Calu3 (cell line): ENCODE measurements around the gene CYB561D1. TPM values are rescaled to one million over a fixed set of nuclear protein-coding genes. Genes with fewer than 3 reads are reported as not detected.
"Not testable (repeated sequence)": the region's sequence is repeated elsewhere in the genome, so short reads cannot be mapped to it uniquely, and the experiment has no call there.

ENCODE experiments used
- BruUV-seq: library from RNA; stranded (reverse); fragments of 400-500 nt; replicated peaks from 2 replicates; lab custom pipeline; 2021; lab: Mats Ljungman, UMichigan
- CTCF ChIA-PET: fragments of 300-600 bp; sonication (Branson Sonifier 250); formaldehyde crosslinking; loops from one replicate; lab custom pipeline; 2022; ENCODE audit warnings: antibody characterized with exemption; lab: Charles Lee
- DNase-seq: peaks from one replicate; pipeline ENCODE4 v3.0.0; 2022
- H3K27ac Mint-ChIP-seq: one replicate; pipeline ENCODE4 v1.8.0; 2022; ENCODE audit warnings: mixed read lengths; ENCODE audit not compliant: unreplicated experiment
- H3K27me3 Mint-ChIP-seq: one replicate; pipeline ENCODE4 v1.8.0; 2022; ENCODE audit warnings: mixed read lengths; ENCODE audit not compliant: unreplicated experiment
- H3K36me3 Mint-ChIP-seq: one replicate; pipeline ENCODE4 v1.8.0; 2022; ENCODE audit warnings: mild to moderate bottlenecking, moderate library complexity, mixed read lengths; ENCODE audit not compliant: insufficient read depth, unreplicated experiment
- H3K4me1 Mint-ChIP-seq: one replicate; pipeline ENCODE4 v1.8.0; 2022; ENCODE audit warnings: mild to moderate bottlenecking, low read depth, mixed read lengths; ENCODE audit not compliant: unreplicated experiment
- H3K4me3 Mint-ChIP-seq: one replicate; pipeline ENCODE4 v1.8.0; 2022; ENCODE audit warnings: mild to moderate bottlenecking, low read depth, moderate library complexity, mixed read lengths; ENCODE audit not compliant: unreplicated experiment
- H3K9me3 Mint-ChIP-seq: one replicate; pipeline ENCODE4 v1.8.0; 2022; ENCODE audit warnings: low read depth, mixed read lengths; ENCODE audit not compliant: unreplicated experiment
- intact Hi-C: fragments of 100-400 bp; cut with micrococcal nuclease; formaldehyde crosslinking; loops from one replicate; pipeline ENCODE4 v1.10.0; 2022; ENCODE audit not compliant: unreplicated experiment
- total RNA-seq: library from RNA; stranded (reverse); gene quantifications from 2 replicates; pipeline ENCODE4 v1.2.3, GENCODE V29; 2022
- TF ChIP-seq, protein P1 (sequence below): fragments of 200-600 bp; IDR thresholded peaks from one replicate; pipeline ENCODE4 v1.8.0; 2022; ENCODE audit warnings: antibody characterized with exemption; ENCODE audit not compliant: unreplicated experiment

The CYB561D1 gene
- total RNA-seq, 1 experiment from 2014 or later = 9.0 TPM

DNA sequence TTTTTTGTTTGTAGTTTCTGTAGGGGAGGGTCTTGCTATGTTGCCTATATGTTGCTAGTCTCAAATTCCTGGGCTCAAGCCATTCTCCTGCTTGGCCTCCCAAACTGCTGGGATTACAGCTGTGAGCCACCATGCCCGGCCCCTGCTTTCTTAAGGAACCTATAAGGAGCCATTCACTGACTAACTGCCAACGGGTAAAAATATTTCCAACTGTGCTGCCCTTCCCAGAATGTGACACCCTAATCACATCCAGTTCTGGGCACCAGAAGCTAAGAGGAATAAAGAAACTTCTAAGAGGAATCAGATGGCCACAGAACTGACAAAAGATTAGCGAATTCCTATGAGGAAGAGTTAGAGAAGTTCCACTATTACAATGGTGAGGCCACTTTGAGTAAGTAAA lies 21.1 kb upstream of the CYB561D1 start:
- Mint-ChIP-seq H3K27ac (no peak overlapping the region), H3K4me1 (no peaks in the 10 kb centered on the region), H3K4me3 (no peak overlapping the region), H3K36me3 (no peaks in the 10 kb centered on the region), H3K9me3 (no peaks in the 10 kb centered on the region), H3K27me3 (peaks cover 94% of the 10 kb centered on the region)
- BruUV-seq = no TSS peak
- CTCF ChIA-PET = no interaction called here
- no peak for DNase-seq
- TF ChIP-seq, protein P1, sequence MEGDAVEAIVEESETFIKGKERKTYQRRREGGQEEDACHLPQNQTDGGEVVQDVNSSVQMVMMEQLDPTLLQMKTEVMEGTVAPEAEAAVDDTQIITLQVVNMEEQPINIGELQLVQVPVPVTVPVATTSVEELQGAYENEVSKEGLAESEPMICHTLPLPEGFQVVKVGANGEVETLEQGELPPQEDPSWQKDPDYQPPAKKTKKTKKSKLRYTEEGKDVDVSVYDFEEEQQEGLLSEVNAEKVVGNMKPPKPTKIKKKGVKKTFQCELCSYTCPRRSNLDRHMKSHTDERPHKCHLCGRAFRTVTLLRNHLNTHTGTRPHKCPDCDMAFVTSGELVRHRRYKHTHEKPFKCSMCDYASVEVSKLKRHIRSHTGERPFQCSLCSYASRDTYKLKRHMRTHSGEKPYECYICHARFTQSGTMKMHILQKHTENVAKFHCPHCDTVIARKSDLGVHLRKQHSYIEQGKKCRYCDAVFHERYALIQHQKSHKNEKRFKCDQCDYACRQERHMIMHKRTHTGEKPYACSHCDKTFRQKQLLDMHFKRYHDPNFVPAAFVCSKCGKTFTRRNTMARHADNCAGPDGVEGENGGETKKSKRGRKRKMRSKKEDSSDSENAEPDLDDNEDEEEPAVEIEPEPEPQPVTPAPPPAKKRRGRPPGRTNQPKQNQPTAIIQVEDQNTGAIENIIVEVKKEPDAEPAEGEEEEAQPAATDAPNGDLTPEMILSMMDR = no peak
- intact Hi-C loops = no loop called here

DNA sequence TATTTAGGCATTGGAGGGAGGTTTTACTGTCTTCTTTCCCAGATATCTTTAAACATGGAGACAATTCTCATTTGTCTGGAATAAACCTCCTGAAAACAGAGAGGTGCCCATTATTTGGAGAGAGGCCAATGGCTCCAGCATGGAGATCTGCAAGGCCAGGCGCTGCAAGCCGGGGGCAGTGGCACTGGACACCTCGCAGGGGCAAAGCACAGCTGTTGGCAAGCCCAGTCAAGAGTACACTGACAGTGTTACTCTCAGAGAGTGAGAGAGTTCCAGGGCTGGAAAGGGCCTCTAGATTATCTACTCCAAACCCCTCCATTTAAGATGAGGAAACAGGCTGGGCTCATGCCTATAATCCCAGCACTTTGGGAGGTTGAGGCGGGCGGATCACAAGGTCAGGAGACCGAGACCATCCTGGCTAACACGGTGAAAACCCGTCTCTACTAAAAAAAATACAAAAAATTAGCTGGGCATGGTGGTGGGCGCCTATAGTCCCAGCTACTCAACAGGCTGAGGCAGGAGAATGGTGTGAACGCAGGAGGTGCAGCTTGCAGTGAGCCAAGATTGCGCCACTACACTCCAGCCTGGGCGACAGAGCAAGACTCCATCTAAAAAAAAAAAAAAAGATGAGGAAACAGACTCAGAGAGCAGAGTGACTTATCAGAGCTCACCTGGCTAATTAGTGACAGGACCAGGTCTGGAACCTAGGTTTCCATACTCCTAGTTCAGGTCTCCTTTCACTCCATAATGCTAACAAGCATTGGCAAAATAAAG lies 20.4 kb upstream of the CYB561D1 start:
- BruUV-seq, H3K27ac Mint-ChIP-seq, CTCF ChIA-PET, H3K36me3 Mint-ChIP-seq, H3K9me3 Mint-ChIP-seq, intact Hi-C loops, H3K4me3 Mint-ChIP-seq, H3K4me1 Mint-ChIP-seq, DNase-seq: not testable (repeated sequence)
- H3K27me3 Mint-ChIP-seq = peaks cover 94% of the 10 kb centered on the region

DNA sequence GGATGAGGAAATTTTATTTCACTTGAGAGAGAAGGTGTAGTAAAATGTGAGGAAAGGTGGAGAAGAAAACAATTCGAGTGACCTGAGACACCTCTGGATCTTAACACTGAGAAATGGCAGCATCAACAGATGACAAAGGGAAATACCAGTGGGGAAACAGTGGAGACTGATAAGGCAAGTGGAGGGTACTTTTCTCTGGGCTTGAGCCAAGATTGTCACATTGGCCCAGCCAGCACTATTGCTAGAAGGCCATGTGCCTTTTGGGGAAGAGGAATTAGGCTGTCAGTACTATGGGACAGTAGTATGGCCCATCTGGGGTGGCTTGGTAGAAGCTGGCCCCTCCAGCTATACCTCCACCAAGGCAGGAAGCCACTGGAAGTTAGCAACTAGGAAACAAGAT lies 19.2 kb upstream of the CYB561D1 start:
- BruUV-seq = no TSS peak

DNA sequence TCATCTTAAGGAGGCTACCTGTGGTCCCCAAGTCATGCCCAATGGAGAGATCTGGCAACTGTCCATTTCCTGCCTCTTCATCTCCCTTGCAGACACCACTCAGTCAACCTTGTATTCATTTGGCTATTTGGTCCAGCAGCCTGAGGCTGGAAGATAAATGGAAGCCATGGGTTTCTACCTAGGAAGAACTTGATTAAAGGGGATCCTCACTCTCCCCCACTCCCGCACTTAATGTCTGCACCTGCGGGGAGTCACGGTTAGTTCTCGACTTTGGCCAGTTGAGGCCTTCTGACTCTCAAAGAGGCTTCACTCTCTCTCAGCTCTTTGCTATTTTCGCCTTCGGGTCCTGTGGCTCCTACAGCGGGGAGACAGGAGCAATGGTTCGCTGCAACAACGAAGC lies 18.6 kb upstream of the CYB561D1 start:
- H3K27ac Mint-ChIP-seq = no peak overlapping the region
- H3K9me3 Mint-ChIP-seq = no peaks in the 10 kb centered on the region
- no TSS peak for BruUV-seq
- CTCF ChIA-PET = interaction anchor here (0.5 kb wide), 1 partner anchor 454 kb away, joined by 7 read pairs; no protein-coding TSS in a partner anchor
- H3K4me3 Mint-ChIP-seq = no peak overlapping the region
- TF ChIP-seq, protein P1 = no peak
- H3K4me1 Mint-ChIP-seq = no peaks in the 10 kb centered on the region
- peaks cover 94% of the 10 kb centered on the region for H3K27me3 Mint-ChIP-seq
- intact Hi-C loops = no loop called here
- DNase-seq = no peak
- no peaks in the 10 kb centered on the region for H3K36me3 Mint-ChIP-seq

More for the DNA sequence above, 19.2 kb upstream of the CYB561D1 start:
- Mint-ChIP-seq H3K36me3 (no peaks in the 10 kb centered on the region), H3K4me1 (no peaks in the 10 kb centered on the region), H3K4me3 (no peak overlapping the region), H3K27ac (no peak overlapping the region), H3K9me3 (no peaks in the 10 kb centered on the region), H3K27me3 (peaks cover 94% of the 10 kb centered on the region)
- CTCF ChIA-PET = no interaction called here
- intact Hi-C loops = no loop called here
- DNase-seq = no peak
- TF ChIP-seq, protein P1 = no peak

DNA sequence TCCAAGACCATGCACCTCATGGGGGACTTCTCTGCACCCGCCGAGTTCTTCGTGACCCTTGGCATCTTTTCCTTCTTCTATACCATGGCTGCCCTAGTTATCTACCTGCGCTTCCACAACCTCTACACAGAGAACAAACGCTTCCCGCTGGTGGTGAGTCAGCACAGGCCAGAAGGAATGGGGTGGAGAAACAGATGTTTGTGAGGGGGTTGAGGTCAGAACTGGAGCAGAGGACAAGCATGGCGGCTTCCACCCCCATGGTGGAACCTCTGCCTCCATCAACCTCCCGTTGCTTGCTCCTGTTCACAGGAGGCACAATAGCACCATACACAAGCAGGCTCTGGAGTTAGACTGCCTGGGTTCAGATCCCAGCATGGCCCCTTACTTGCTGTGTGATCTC lies 17.1 kb upstream of the CYB561D1 start:
- TF ChIP-seq, protein P1 = no peak
- CTCF ChIA-PET = no interaction called here
- H3K4me1 Mint-ChIP-seq = no peaks in the 10 kb centered on the region
- H3K9me3 Mint-ChIP-seq = no peaks in the 10 kb centered on the region
- peaks cover 97% of the 10 kb centered on the region for H3K27me3 Mint-ChIP-seq
- intact Hi-C loops = no loop called here
- H3K36me3 Mint-ChIP-seq = no peaks in the 10 kb centered on the region
- no peak for DNase-seq
- no TSS peak for BruUV-seq
- H3K4me3 Mint-ChIP-seq = no peak overlapping the region
- no peak overlapping the region for H3K27ac Mint-ChIP-seq
